ENCODE measurements around the gene MINDY4. TPM values are rescaled to one million over a fixed set of nuclear protein-coding genes. Genes with fewer than 3 reads are reported as not detected.

The MINDY4 gene
- total and polyA plus RNA-seq, 10 of the 15 experiments (the other 5 are each of a cell fraction or from before 2014, with no cell fraction given) = 0.10 to 0.90 (median 0.40) TPM

GRCh38 chr7:30930621-30931020, 159.4 kb downstream of the MINDY4 start:
- H3K4me1 ChIP-seq (ENCODE audit: control insufficient read depth, insufficient read depth, low read length) = no peaks in the 10 kb centered on the region
- H3K9me3 ChIP-seq (replicated peaks; ENCODE audit: control insufficient read depth, insufficient read depth, low read length) = no peaks in the 10 kb centered on the region; the same call in 2 of the 3 replicates
- FAIRE-seq (no peak), DNase-seq (ENCODE audit: low read depth, low spot score) (no peak), ATAC-seq (no peak)
- no peaks in the 10 kb centered on the region for H3K36me3 ChIP-seq (ENCODE audit: control insufficient read depth in 2 of 2, insufficient read depth in 2 of 2, low read length in 1 of 2)
- H3K4me2 ChIP-seq (ENCODE audit: control insufficient read depth, insufficient read depth) = no peak overlapping the region
- CTCF ChIA-PET = interaction anchor here (0.8 to 3.2 kb wide), 3 partner anchors 8 to 53 kb away, joined by 3 to 17 read pairs (median 4); no protein-coding TSS in a partner anchor
- H2AFZ ChIP-seq (ENCODE audit: control insufficient read depth, low read depth, low read length) = no peak overlapping the region
- RAD21 ChIA-PET (ENCODE audit: unreplicated experiment) = no interaction called here
- SMC1A ChIA-PET (ENCODE audit: uncharacterized antibody, unreplicated experiment) = interaction anchor here (0.7 to 2.6 kb wide), 2 partner anchors 8 to 13 kb away, joined by 3 to 10 read pairs; no protein-coding TSS in a partner anchor
- H3K4me3 ChIP-seq = no peak overlapping the region
- 25% methylated on average over 8 of the region's 8 CpGs for WGBS (ENCODE audit: insufficient coverage, insufficient replicate concordance, low lambda C conversion rate, missing lambda C conversion rate)
- TF ChIP-seq PML (IDR thresholded peaks at IDR 0.05; ENCODE audit: low read length) (no peak), CHD2 (IDR thresholded peaks at IDR 0.05; ENCODE audit: borderline replicate concordance, low read depth, low read length) (no peak), POLR2AphosphoS5 (IDR thresholded peaks at IDR 0.05; ENCODE audit: low read length) (no peak)
- in situ Hi-C loops (cut with MboI) = no loop called here
- BruUV-seq (replicated peaks) = no TSS peak
- H3K27me3 ChIP-seq (replicated peaks in 1 of 2; ENCODE audit: control insufficient read depth in 2 of 2, insufficient read depth in 2 of 2, low read length in 1 of 2) = peaks cover 0 to 6% of the 10 kb centered on the region in 2 experiments; a peak in 3 of 4 replicates
- H3K9ac ChIP-seq (ENCODE audit: control insufficient read depth, insufficient read depth, low read length) = no peak overlapping the region
- POLR2A ChIA-PET = no interaction called here
- intact Hi-C loops (cut with micrococcal nuclease; ENCODE audit: unreplicated experiment) = no loop called here
- H3K79me2 ChIP-seq (ENCODE audit: control insufficient read depth, insufficient read depth, low read length) = no peaks in the 10 kb centered on the region
- H4K20me1 ChIP-seq (ENCODE audit: control insufficient read depth, insufficient read depth) = no peaks in the 10 kb centered on the region
- H3K27ac ChIP-seq (ENCODE audit: control insufficient read depth, insufficient read depth) = no peak overlapping the region

DNA sequence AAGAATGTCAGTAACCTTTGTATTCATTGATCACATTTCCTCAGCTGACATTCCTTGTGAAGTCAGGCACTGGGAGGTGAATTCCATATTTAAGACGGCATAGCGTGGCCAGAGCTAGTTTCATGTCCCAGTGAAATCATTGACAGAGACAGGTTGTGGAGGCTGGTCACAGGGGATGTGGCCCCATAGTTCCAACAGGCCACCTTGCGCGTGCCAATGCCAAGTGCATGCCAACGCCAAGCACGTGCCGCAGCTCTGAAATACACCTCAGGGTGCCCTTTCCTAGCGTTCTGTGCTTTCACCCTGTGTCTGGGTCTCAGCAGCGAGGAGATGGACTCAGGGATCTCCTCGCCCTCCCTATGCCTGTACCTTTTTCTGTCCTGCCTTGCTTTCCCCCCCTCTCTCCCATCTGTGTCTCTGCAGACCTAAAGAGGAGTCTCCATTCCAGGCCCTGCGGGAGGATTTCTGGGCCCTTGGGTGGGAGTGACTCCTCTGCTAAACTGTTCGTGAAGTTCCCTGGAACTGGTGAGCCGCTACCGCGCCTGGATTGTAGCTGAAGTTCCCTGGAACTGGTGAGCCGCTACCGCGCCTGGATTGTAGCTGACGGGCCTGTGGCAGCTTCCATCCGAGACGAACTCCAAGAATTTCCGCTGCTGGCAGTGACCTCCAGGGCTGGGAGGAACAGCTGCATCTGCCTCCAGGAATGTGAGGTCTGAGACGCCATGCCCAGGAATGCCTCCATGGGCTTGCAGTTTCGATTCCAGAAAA, 160.1 kb downstream of the MINDY4 start:
- POLR2A ChIA-PET = no interaction called here
- TF ChIP-seq ZNF687 (IDR thresholded peaks at IDR 0.05) = no peak
- TF ChIP-seq MEF2A (IDR thresholded peaks at IDR 0.05; ENCODE audit: insufficient read depth, low read depth, low read length) = no peak
- no peak for TF ChIP-seq MXI1 (IDR thresholded peaks at IDR 0.05; ENCODE audit: low read depth, low read length)
- no peak for TF ChIP-seq CBX5 (IDR thresholded peaks at IDR 0.05; ENCODE audit: low read depth)
- Histone ChIP-seq H3K27ac (ENCODE audit: control insufficient read depth, insufficient read depth) (no peak overlapping the region), H3K4me1 (ENCODE audit: control insufficient read depth, insufficient read depth, low read length) (no peaks in the 10 kb centered on the region), H3K4me3 (no peak overlapping the region), H3K36me3 (ENCODE audit: control insufficient read depth in 2 of 2, insufficient read depth in 2 of 2, low read length in 1 of 2) (no peaks in the 10 kb centered on the region), H4K20me1 (ENCODE audit: control insufficient read depth, insufficient read depth) (no peaks in the 10 kb centered on the region), H2AFZ (ENCODE audit: control insufficient read depth, low read depth, low read length) (no peak overlapping the region), H3K79me2 (ENCODE audit: control insufficient read depth, insufficient read depth, low read length) (no peaks in the 10 kb centered on the region), H3K27me3 (replicated peaks in 1 of 2; ENCODE audit: control insufficient read depth in 2 of 2, insufficient read depth in 2 of 2, low read length in 1 of 2) (peaks cover 0 to 6% of the 10 kb centered on the region in 2 experiments; a peak in 3 of 4 replicates), H3K4me2 (ENCODE audit: control insufficient read depth, insufficient read depth) (no peak overlapping the region), H3K9me3 (replicated peaks; ENCODE audit: control insufficient read depth, insufficient read depth, low read length) (no peaks in the 10 kb centered on the region; the same call in 2 of the 3 replicates), H3K9ac (ENCODE audit: control insufficient read depth, insufficient read depth, low read length) (no peak overlapping the region)
- 45% methylated on average over 24 of the region's 24 CpGs for WGBS (ENCODE audit: insufficient coverage, insufficient replicate concordance, low lambda C conversion rate, missing lambda C conversion rate)
- RAD21 ChIA-PET (ENCODE audit: unreplicated experiment) = no interaction called here
- DNase-seq (ENCODE audit: low read depth, low spot score) (no peak), FAIRE-seq (no peak), ATAC-seq (no peak)
- SMC1A ChIA-PET (ENCODE audit: uncharacterized antibody, unreplicated experiment) = interaction anchor here (0.7 to 2.6 kb wide), 2 partner anchors 8 to 12 kb away, joined by 3 to 10 read pairs; no protein-coding TSS in a partner anchor
- intact Hi-C loops (cut with micrococcal nuclease; ENCODE audit: unreplicated experiment) = no loop called here
- in situ Hi-C loops (cut with MboI) = no loop called here
- BruUV-seq (replicated peaks) = no TSS peak
- CTCF ChIA-PET = interaction anchor here (0.8 kb wide), 1 partner anchor 52 kb away, joined by 4 read pairs; no protein-coding TSS in a partner anchor
